ENCODE measurements around the gene SETD6. TPM values are rescaled to one million over a fixed set of nuclear protein-coding genes. Genes with fewer than 3 reads are reported as not detected.

Gene SETD6
- polyA plus RNA-seq, 1 experiment, result 7.4 TPM

GRCh38 chr16:58533751-58534470, 18.6 kb downstream of the SETD6 start:
- DNase-seq (ENCODE audit: low read depth), result no peak
- ChIA-PET POLR2A (no interaction called here), CTCF (no interaction called here)
- H3K36me3 ChIP-seq (ENCODE audit: control insufficient read depth, insufficient read depth, low read length), result peaks cover 25% of the 10 kb centered on the region
- no peaks in the 10 kb centered on the region for H3K27me3 ChIP-seq (ENCODE audit: control insufficient read depth, insufficient read depth, low read length)
- no peak for TF ChIP-seq CTCF (IDR thresholded peaks at IDR 0.05; ENCODE audit: insufficient read depth, low read depth, low read length)
- H3K4me3 ChIP-seq (ENCODE audit: low read depth, low read length), result no peak overlapping the region

- peaks cover 22% of the 10 kb centered on the region for H3K36me3 ChIP-seq (ENCODE audit: control insufficient read depth, insufficient read depth, low read length)
- TF ChIP-seq CTCF (IDR thresholded peaks at IDR 0.05; ENCODE audit: insufficient read depth, low read depth, low read length), result no peak
- POLR2A ChIA-PET, result no interaction called here
- no peak overlapping the region for H3K4me3 ChIP-seq (ENCODE audit: low read depth, low read length)
- no peaks in the 10 kb centered on the region for H3K27me3 ChIP-seq (ENCODE audit: control insufficient read depth, insufficient read depth, low read length)
- CTCF ChIA-PET, result interaction anchor here (1.1 kb wide), 1 partner anchor 11 kb away, joined by 6 read pairs; no protein-coding TSS in a partner anchor
- no peak for DNase-seq (ENCODE audit: low read depth)
Observed at GRCh38 chr16:58535100-58535499, 19.8 kb downstream of the SETD6 start.

GRCh38 chr16:58536278-58536677, 21.0 kb downstream of the SETD6 start:
- Histone ChIP-seq H3K27me3 (ENCODE audit: control insufficient read depth, insufficient read depth, low read length) (no peaks in the 10 kb centered on the region), H3K36me3 (ENCODE audit: control insufficient read depth, insufficient read depth, low read length) (peaks cover 22% of the 10 kb centered on the region), H3K4me3 (ENCODE audit: low read depth, low read length) (no peak overlapping the region)
- no peak for DNase-seq (ENCODE audit: low read depth)
- POLR2A ChIA-PET, result no interaction called here
- no peak for TF ChIP-seq CTCF (IDR thresholded peaks at IDR 0.05; ENCODE audit: insufficient read depth, low read depth, low read length)
- CTCF ChIA-PET, result interaction anchor here (1.4 kb wide), 1 partner anchor 8 kb away, joined by 3 read pairs; no protein-coding TSS in a partner anchor

- ChIA-PET POLR2A (interaction anchor here (0.6 kb wide), 1 partner anchor 86 kb away, joined by 3 read pairs; no protein-coding TSS in a partner anchor), CTCF (interaction anchor here (0.6 to 1.4 kb wide), 5 partner anchors 9 to 83 kb away, joined by 3 read pairs; no protein-coding TSS in a partner anchor)
- no peak for DNase-seq (ENCODE audit: low read depth)
- H3K36me3 ChIP-seq (ENCODE audit: control insufficient read depth, insufficient read depth, low read length), result peaks cover 21% of the 10 kb centered on the region
- no peaks in the 10 kb centered on the region for H3K27me3 ChIP-seq (ENCODE audit: control insufficient read depth, insufficient read depth, low read length)
- no peak for TF ChIP-seq CTCF (IDR thresholded peaks at IDR 0.05; ENCODE audit: insufficient read depth, low read depth, low read length)
- H3K4me3 ChIP-seq (ENCODE audit: low read depth, low read length), result no peak overlapping the region
Observed at GRCh38 chr16:58537124-58537906, 22.0 kb downstream of the SETD6 start.

GRCh38 chr16:58541711-58542110, 26.4 kb downstream of the SETD6 start:
- Histone ChIP-seq H3K27me3 (ENCODE audit: control insufficient read depth, insufficient read depth, low read length) (no peaks in the 10 kb centered on the region), H3K4me3 (ENCODE audit: low read depth, low read length) (no peak overlapping the region), H3K36me3 (ENCODE audit: control insufficient read depth, insufficient read depth, low read length) (peaks cover 20% of the 10 kb centered on the region)
- ChIA-PET POLR2A (no interaction called here), CTCF (interaction anchor here (0.9 kb wide), 2 partner anchors 29 to 31 kb away, joined by 3 to 4 read pairs; no protein-coding TSS in a partner anchor)
- no peak for TF ChIP-seq CTCF (IDR thresholded peaks at IDR 0.05; ENCODE audit: insufficient read depth, low read depth, low read length)
- DNase-seq (ENCODE audit: low read depth), result no peak
